Measurements from ENCODE around the gene TEX2. TPM values are rescaled to one million over a fixed set of nuclear protein-coding genes. Genes with fewer than 3 reads are reported as not detected.

The TEX2 gene
- total and polyA plus RNA-seq, 9 of the 15 experiments (the other 6 are each of a cell fraction or from before 2014, with no cell fraction given), result 4.1 to 27.6 (median 19.3) TPM

DNA sequence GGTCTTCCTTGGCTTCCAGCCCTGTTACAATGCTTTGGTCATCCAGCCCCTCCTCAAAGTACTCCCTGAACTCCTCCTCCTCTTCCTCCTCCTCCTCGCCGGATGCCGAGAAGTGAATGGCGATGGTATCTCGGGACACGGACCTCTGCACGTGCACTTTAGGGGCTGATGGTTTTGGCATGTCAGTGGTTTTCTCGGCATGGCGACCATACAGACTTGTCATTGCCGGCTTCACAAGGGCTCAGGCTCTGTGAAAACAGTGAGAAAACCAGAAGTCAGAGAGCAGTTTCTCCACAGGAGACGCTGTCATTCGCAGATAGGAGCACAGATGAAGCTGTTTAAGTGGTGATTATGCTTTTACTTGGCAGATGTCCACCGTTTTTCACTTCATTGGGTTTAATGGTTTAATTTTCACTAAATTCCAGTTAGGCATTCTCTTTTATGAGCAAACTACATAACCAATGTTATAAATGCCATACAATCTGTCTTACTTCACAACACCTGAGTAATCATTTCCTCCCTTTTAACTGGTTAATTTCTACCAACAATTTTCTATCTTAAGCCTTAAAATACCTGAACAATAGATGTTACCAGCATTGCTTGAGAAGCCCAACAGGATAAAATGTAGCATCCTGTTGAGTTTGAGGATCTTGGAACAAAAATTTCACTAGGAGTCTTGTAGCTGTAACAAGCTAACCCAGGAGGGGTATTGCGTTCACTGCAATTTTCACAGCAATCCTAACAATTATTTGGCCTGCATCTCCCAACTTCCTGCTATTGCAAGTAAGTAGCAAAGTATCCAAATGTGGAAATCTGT, 48.9 kb downstream of the TEX2 start (continued):
- TF ChIP-seq, protein P1, sequence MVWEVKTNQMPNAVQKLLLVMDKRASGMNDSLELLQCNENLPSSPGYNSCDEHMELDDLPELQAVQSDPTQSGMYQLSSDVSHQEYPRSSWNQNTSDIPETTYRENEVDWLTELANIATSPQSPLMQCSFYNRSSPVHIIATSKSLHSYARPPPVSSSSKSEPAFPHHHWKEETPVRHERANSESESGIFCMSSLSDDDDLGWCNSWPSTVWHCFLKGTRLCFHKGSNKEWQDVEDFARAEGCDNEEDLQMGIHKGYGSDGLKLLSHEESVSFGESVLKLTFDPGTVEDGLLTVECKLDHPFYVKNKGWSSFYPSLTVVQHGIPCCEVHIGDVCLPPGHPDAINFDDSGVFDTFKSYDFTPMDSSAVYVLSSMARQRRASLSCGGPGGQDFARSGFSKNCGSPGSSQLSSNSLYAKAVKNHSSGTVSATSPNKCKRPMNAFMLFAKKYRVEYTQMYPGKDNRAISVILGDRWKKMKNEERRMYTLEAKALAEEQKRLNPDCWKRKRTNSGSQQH (CRISPR knock-in tag; IDR thresholded peaks at IDR 0.05), result no peak
- TF ChIP-seq, protein P2, sequence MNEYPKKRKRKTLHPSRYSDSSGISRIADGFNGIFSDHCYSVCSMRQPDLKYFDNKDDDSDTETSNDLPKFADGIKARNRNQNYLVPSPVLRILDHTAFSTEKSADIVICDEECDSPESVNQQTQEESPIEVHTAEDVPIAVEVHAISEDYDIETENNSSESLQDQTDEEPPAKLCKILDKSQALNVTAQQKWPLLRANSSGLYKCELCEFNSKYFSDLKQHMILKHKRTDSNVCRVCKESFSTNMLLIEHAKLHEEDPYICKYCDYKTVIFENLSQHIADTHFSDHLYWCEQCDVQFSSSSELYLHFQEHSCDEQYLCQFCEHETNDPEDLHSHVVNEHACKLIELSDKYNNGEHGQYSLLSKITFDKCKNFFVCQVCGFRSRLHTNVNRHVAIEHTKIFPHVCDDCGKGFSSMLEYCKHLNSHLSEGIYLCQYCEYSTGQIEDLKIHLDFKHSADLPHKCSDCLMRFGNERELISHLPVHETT (CRISPR knock-in tag; conservative IDR thresholded peaks at IDR 0.05 in 1 of 2, IDR thresholded peaks at IDR 0.05 in 1 of 2), result no peak
- no peak for TF ChIP-seq PURB (CRISPR knock-in tag; IDR thresholded peaks at IDR 0.05; ENCODE audit: low read depth)
- TF ChIP-seq, protein P3, sequence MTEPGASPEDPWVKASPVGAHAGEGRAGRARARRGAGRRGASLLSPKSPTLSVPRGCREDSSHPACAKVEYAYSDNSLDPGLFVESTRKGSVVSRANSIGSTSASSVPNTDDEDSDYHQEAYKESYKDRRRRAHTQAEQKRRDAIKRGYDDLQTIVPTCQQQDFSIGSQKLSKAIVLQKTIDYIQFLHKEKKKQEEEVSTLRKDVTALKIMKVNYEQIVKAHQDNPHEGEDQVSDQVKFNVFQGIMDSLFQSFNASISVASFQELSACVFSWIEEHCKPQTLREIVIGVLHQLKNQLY (CRISPR knock-in tag; conservative IDR thresholded peaks at IDR 0.05), result no peak
- 0 out of 2 replicates have a peak, but pooled peaks have one; percentile 32 for TF ChIP-seq ATF7 (IDR thresholded peaks at IDR 0.05)
- TF ChIP-seq, protein P4, sequence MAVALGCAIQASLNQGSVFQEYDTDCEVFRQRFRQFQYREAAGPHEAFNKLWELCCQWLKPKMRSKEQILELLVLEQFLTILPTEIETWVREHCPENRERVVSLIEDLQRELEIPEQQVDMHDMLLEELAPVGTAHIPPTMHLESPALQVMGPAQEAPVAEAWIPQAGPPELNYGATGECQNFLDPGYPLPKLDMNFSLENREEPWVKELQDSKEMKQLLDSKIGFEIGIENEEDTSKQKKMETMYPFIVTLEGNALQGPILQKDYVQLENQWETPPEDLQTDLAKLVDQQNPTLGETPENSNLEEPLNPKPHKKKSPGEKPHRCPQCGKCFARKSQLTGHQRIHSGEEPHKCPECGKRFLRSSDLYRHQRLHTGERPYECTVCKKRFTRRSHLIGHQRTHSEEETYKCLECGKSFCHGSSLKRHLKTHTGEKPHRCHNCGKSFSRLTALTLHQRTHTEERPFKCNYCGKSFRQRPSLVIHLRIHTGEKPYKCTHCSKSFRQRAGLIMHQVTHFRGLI (CRISPR knock-in tag; IDR thresholded peaks at IDR 0.05), result no peak
- TF ChIP-seq, protein P5, sequence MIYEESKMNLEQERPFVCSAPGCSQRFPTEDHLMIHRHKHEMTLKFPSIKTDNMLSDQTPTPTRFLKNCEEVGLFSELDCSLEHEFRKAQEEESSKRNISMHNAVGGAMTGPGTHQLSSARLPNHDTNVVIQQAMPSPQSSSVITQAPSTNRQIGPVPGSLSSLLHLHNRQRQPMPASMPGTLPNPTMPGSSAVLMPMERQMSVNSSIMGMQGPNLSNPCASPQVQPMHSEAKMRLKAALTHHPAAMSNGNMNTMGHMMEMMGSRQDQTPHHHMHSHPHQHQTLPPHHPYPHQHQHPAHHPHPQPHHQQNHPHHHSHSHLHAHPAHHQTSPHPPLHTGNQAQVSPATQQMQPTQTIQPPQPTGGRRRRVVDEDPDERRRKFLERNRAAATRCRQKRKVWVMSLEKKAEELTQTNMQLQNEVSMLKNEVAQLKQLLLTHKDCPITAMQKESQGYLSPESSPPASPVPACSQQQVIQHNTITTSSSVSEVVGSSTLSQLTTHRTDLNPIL (CRISPR knock-in tag; IDR thresholded peaks at IDR 0.05), result no peak
- no peak for TF ChIP-seq ZNF232 (CRISPR knock-in tag; IDR thresholded peaks at IDR 0.05)
- TF ChIP-seq, protein P6, sequence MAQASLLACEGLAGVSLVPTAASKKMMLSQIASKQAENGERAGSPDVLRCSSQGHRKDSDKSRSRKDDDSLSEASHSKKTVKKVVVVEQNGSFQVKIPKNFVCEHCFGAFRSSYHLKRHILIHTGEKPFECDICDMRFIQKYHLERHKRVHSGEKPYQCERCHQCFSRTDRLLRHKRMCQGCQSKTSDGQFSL (CRISPR knock-in tag; IDR thresholded peaks at IDR 0.05), result no peak
- TF ChIP-seq, protein P6 (tag; IDR thresholded peaks at IDR 0.05), result no peak
- TF ChIP-seq FOXM1 (IDR thresholded peaks at IDR 0.05; ENCODE audit: low read depth), result peak; percentile 63
- no peak for TF ChIP-seq FOXM1 (CRISPR knock-in tag; IDR thresholded peaks at IDR 0.05; ENCODE audit: low read depth)
- peak; percentile 98 for TF ChIP-seq BHLHE40 (IDR thresholded peaks at IDR 0.05; ENCODE audit: low read length)
- peak; percentile 80 for TF ChIP-seq GATA2 (CRISPR knock-in tag; IDR thresholded peaks at IDR 0.05)
- TF ChIP-seq, protein P7, sequence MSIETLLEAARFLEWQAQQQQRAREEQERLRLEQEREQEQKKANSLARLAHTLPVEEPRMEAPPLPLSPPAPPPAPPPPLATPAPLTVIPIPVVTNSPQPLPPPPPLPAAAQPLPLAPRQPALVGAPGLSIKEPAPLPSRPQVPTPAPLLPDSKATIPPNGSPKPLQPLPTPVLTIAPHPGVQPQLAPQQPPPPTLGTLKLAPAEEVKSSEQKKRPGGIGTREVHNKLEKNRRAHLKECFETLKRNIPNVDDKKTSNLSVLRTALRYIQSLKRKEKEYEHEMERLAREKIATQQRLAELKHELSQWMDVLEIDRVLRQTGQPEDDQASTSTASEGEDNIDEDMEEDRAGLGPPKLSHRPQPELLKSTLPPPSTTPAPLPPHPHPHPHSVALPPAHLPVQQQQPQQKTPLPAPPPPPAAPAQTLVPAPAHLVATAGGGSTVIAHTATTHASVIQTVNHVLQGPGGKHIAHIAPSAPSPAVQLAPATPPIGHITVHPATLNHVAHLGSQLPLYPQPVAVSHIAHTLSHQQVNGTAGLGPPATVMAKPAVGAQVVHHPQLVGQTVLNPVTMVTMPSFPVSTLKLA (conservative IDR thresholded peaks at IDR 0.05), result peak; percentile 85 to 94
- no peak for TF ChIP-seq NFIX (CRISPR knock-in tag; IDR thresholded peaks at IDR 0.05; ENCODE audit: low read depth)
- TF ChIP-seq ZNF12 (CRISPR knock-in tag; IDR thresholded peaks at IDR 0.05), result no peak
